NOMO-1 treated with dmso at 0.1 percent for 144 hours (cell line): ENCODE results near the gene PLOD3.
A peak's percentile ranks its signal among the peaks of the same experiment; 100 is the strongest.

Source experiments
- DNase-seq: peaks from one replicate; lab custom pipeline; 2025; ENCODE audit not compliant: unreplicated experiment; lab: John Stamatoyannopoulos, UW

PLOD3 gene

GRCh38 chr7:101186194-101186593 lies 31.2 kb downstream of the PLOD3 start:
- no peak for DNase-seq

- no peak for DNase-seq
These were observed 32.0 kb downstream of the PLOD3 start for GRCh38 chr7:101185258-101185839.

GRCh38 chr7:101180130-101180755 lies 37.1 kb downstream of the PLOD3 start, which contains the start of gene NAT16:
Gene NAT16 (minus strand): TSS chr7:101180293. CDS start chr7:101174807, 5,486 bp downstream.
- DNase-seq: no peak

GRCh38 chr7:101179713-101180112 lies 37.7 kb downstream of the PLOD3 start:
- DNase-seq: no peak

- DNase-seq: no peak
These were observed 38.3 kb downstream of the PLOD3 start for GRCh38 chr7:101179117-101179516.

- DNase-seq: no peak
These were observed 39.7 kb downstream of the PLOD3 start for GRCh38 chr7:101177644-101178043.

- DNase-seq: no peak
These were observed 41.7 kb downstream of the PLOD3 start for GRCh38 chr7:101175664-101176063.

- no peak for DNase-seq
These were observed 43.0 kb downstream of the PLOD3 start for GRCh38 chr7:101174322-101174854.

- peak; percentile 33 for DNase-seq
These were observed 43.6 kb downstream of the PLOD3 start for GRCh38 chr7:101173752-101174244.

GRCh38 chr7:101172854-101173751 lies 44.3 kb downstream of the PLOD3 start:
- no peak for DNase-seq

GRCh38 chr7:101172005-101172853 lies 45.2 kb downstream of the PLOD3 start:
- DNase-seq: no peak

GRCh38 chr7:101171442-101171837 lies 45.9 kb downstream of the PLOD3 start:
- no peak for DNase-seq

- DNase-seq: no peak
These were observed 46.6 kb downstream of the PLOD3 start for GRCh38 chr7:101170617-101171441.

GRCh38 chr7:101169838-101170551 lies 47.4 kb downstream of the PLOD3 start:
- peak; percentile 83 for DNase-seq

GRCh38 chr7:101169110-101169837 lies 48.1 kb downstream of the PLOD3 start:
- no peak for DNase-seq

GRCh38 chr7:101168412-101169049 lies 48.9 kb downstream of the PLOD3 start:
- DNase-seq: no peak

GRCh38 chr7:101167645-101168411 lies 49.6 kb downstream of the PLOD3 start:
- no peak for DNase-seq
